HPDE6-E6E7 (cell line): ENCODE data around the gene STON1.
"Not testable (repeated sequence)": the region's sequence is repeated elsewhere in the genome, so short reads cannot be mapped to it uniquely, and the experiment has no call there.

Experiments used
- DNase-seq: peaks from one replicate; pipeline ENCODE4 v3.0.0; 2011; ENCODE audit warnings: missing footprints; ENCODE audit errors: extremely low spot score

The STON1 gene, protein sequence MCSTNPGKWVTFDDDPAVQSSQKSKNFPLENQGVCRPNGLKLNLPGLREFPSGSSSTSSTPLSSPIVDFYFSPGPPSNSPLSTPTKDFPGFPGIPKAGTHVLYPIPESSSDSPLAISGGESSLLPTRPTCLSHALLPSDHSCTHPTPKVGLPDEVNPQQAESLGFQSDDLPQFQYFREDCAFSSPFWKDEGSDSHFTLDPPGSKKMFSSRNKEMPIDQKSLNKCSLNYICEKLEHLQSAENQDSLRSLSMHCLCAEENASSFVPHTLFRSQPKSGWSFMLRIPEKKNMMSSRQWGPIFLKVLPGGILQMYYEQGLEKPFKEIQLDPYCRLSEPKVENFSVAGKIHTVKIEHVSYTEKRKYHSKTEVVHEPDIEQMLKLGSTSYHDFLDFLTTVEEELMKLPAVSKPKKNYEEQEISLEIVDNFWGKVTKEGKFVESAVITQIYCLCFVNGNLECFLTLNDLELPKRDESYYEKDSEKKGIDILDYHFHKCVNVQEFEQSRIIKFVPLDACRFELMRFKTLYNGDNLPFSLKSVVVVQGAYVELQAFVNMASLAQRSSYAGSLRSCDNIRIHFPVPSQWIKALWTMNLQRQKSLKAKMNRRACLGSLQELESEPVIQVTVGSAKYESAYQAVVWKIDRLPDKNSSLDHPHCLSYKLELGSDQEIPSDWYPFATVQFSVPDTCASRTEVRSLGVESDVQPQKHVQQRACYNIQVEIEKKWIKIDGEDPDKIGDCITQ

DNA sequence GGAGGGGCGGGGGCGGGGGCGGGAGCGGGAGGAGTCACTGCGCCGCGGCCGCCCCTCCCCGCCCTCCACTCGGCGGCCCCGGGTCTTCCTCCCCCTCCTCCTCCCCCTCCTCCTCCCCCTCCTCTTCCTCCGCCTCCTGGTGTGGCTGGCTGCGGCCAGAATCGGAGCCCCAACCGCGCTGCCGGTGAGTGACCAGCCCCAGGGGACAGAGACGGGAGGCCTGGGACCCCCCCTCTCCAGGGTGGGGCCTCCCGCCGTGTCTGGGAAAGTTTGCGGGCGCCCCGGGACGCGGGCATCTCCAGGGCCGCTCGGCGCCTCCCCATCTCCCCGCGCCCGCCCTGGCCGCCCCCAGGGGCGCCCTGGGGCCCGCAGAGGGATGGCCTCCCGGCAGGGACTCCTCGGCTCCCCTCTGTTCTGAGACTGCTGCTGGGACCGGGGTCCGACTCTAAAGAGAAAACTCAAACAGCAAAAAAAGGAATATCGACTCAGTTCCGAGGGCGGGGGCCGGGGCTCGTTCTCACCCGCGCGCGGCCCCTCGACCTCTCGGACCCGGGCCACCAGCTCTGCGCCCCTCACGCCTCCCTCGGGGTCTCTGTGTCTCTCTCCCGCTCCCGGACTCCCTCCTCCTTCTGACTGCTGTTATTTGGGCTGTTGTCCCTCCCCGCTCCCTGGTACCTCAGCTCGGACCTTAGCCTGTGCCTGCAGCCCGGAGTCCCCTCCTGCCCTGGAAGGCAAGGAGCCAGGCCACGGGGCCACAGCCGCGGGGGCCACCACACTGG, at the start of gene STON1:
TSS of gene STON1 (plus strand) at position 122 of the 779 bp plus-strand sequence. CDS start 50,480 bp downstream, outside the sequence.
- no peak for DNase-seq

DNA sequence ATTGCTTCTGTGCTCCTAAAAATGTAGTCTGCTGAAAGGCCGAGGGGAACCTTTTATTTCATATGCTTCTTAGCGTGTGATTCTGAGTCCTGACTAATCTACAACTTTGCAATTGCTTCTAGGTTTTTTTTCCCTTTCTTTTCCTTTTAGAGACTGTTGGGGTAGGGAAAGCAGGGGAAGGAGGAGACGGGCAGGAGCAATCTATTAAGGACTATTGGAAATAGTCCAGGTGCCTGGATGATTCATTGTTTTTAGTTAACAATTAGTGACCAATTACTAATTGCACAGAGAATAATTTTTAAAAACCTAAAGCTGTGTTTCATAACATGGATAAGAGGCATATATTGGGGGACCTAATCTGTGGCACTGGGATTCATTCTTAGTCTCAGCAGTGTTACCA, 49.4 kb upstream of the STON1 start:
- DNase-seq, result no peak

DNA sequence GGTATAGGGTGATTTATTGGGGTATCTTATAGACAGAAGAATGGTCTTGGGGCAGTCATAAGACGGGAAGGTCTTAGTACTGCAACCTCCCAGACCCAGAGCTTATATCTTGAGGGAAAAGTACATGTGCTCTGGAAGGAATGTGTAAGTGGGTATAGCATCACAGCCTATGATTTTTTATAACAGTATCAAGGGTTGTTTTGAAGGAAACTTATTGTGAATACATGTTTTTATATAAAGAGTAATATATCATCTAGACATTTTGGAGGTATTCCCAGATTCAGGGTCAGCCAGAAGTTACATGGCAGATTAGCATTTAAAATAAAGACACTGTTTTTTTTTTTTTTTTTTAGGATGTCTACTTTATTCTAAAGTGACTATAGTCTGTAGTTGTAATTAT, 47.6 kb upstream of the STON1 start:
- no peak for DNase-seq

DNA sequence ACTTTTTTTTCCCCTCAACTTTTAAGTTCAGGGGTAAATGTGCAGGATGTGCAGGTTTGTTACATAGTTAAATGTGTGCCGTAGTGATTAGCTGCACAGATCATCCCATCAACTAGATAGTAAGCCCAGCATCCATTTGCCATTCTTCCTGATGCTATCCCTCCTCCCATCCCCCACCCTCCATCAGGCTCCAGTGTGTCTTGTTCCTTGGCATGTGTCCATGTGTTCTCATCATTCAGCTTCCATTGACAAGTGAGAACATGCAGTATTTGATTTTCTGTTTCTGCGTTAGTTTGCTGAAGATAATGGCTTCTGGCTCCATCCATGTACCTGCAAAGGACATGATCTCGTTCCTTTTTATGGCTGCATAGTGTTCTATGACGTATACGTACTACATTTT, 47.2 kb upstream of the STON1 start:
- DNase-seq, result no peak

DNA sequence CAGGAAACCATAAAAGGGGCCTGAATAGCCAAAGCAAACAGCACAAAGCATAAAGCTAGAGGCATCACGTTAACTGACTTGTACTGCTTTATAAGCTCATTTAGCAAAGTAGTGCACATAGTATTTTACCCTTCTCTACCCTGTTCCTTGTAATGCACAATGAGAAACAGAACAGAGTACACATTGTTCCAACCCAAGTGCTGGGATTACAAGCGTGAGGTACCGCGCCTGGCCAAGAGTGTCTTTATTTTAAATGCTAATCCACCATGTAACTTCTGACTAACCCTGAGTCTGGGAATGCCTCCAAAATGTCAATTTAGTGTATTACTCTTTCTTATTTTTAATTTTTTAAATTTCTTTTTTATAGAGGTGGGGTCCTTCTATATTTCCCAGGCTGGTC, 46.4 kb upstream of the STON1 start:
- DNase-seq, result no peak

DNA sequence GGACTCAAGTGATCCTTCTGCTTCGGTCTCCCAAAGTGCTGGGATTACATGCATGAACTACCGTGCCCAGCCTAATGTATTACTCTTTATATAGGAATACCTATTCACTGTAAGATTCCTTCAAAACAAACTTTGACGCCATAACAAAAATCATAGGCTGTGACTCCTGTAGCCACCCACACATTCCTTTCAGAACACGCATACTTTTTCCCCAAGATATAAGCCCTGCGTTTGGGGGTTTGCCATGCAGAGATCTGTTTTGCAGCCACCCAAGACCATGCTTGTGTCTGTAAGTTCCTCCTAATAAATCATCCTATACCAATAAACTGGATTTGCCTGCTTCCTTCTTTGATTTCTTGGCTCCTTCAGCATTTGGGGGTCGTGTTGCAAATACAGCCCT, 46.0 kb upstream of the STON1 start:
- no peak for DNase-seq

DNA sequence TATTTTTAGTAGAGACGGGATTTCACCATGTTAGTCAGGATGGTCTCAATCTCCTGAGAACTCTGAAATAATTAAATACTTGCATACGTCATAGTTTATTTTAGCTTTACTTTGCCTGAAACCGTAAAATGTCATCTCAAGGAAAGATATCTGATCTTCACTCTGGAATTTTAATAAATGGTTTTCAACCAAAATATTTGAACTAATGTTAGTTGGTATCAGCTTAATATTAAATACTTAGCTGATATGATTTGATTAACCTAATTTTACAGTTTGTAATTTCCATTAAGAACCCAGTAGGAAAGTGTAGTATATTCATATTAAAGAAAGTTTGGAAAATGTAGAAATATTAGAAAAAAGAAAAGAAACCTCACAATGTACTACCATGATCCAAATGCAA, 41.4 kb upstream of the STON1 start:
- DNase-seq, result no peak

DNA sequence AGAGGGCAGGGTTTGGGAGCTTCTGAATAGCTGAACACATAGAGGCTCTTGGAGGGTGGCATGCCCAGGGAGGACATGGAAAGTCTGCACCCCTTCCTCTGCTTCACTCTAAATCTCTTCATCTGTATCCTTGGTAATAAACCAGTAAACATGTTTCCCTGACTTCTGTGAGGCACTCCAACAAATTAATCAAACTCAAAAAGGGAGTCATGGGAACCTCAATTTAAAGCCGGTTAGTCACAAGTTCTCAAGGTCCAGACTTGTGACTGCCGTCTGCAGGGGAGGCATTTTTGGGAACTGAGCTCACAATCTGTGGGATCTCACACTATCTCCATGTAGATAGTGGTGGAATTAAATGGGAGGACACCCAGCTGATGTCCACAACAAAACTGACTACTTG, 33.1 kb upstream of the STON1 start:
- no peak for DNase-seq

DNA sequence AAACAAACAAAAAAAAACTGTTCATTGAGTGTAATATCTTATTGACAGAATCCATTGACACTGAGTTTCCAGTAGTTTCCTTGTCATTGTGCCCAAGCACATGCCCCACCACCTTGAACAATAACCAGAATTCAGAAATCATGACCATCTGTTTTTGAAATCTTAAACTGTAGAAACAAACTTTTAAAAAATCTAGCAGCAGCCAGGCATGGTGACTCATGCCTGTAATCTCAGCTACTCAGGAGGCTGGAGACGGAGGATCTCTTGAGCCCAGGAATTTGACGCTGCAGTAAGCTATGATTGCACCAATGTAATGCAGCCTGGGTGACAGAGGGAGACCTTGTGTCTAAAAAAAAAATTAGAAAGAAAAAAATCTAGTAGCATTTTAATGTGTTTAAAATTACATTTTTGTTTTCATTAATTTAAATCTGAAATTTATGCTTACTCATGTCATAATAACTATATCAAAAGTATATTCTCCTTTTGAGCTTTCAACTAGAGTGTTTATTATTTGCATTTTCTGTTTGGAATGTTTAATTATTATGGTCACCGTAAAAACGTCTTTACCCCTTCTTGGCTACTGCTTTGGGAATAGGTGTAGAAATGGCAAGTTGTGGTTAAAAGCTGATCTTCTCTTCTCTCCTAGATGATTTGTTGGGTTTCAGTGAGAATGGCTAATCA, 25.2 kb upstream of the STON1 start:
- no peak for DNase-seq

DNA sequence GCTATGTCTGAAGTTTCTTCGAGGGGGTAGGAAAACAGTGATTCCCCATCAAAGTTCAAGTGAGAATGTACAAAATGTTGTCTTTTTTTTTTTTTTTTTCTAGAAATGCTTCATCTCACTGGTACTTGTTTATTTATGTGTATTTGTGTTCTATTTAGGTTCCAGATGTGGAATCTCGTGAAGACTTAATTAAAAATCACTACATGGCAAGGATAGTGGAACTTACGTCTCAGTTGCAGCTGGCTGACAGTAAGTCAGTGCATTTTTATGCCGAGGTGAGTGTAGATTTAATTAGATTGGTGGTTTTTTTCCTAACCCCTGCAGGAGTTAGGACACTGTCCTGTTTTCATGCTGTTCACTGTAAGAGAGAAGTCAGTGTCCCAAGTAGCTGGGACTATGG, 22.8 kb upstream of the STON1 start:
- DNase-seq, result no peak

DNA sequence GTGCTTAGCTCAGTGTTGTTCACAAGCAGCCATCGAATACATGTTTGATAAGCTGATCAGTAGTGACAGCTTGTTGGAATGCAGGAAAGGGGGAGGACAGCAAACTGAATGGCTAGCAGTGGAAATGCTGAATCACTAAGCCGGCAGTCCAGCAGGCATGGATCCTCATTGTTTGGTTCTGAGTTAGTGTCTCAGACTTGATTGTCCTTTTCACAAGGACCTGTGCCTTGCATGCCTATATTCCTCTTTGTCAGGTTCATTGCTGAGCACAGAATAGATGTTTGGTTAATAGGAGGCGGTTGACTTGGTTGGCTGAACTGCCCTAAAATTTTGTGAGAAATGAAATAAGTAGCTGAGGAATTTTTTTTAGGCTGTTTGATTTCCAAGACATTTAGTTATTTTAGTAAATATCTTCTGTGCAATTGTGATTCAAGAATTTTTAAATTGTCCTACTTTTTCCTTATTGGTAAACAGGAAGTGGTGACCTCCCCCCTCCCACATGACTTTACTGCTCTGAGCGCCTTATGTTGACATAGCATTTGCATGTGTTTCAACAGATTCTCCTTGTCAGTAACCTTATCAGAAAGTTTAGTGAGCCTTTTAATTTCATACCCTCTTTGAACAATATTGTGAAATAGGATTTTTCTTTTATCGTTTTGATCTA, 21.4 kb upstream of the STON1 start:
- DNase-seq, result no peak

DNA sequence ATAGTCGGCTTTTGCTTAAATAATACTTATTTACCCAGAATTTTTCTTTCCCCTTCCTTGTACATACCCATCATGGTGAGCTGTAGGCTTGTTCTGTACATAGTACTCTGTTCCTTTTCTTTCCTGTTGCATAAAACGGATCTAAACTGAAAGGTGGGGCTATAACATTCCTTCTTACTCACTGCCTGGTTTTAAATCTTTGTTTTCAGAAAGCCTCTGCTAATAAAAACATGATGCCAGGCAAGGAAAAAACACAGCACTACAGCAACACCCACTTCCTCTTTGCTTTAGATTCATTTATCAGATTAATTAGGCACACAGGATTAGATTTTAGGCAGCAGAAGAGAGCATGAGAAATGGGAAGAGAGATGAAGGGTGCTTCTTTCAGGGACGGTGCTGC, 19.6 kb upstream of the STON1 start:
- DNase-seq, result no peak

DNA sequence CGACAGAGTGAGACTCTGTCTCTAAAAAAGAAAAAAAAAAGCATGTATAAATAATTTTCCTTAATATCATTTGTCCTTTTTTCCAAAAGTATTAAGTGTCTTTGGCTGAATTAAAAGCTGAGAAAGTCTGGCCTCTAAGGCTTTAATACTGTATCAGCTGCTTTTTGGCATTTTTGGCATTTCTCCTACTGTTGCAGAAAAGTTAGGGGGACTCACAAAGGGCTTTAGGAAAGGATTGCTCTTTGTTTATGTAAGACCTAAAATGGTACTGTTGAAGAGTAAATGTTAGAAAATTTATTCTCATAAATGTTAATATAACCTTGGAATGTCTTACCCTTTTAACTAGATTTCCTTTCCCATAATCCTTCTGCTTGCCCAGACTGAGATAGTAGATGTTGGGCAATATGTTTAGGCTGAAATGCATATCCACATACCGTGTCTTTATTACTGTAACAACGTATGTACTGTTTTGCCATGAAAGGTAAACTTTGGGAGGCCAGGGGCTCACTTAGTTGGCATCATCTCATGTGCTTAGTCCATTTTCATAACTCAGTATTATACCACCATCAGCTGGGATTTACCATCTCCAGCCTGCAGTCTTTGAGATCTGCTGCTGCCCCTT, 18.0 kb upstream of the STON1 start:
- no peak for DNase-seq

DNA sequence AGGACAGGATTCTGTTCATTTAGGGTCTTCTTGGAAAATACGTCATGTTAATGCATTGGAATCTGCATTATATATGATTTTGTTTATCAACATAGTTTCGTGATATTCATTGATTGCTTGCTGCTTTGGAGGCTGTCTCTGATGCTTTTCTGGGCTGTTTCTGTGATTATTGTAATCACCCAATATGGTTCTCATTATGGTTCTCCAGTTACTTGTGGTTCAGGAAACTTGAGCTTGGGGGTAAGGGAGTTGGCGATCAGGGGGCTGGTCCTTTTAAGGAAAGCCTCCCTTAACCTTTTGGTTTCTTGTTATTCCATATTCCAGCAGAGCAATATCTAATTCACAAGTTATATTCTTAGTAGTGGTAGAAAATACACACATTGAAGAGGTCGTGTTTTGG, 17.4 kb upstream of the STON1 start:
- DNase-seq, result no peak

DNA sequence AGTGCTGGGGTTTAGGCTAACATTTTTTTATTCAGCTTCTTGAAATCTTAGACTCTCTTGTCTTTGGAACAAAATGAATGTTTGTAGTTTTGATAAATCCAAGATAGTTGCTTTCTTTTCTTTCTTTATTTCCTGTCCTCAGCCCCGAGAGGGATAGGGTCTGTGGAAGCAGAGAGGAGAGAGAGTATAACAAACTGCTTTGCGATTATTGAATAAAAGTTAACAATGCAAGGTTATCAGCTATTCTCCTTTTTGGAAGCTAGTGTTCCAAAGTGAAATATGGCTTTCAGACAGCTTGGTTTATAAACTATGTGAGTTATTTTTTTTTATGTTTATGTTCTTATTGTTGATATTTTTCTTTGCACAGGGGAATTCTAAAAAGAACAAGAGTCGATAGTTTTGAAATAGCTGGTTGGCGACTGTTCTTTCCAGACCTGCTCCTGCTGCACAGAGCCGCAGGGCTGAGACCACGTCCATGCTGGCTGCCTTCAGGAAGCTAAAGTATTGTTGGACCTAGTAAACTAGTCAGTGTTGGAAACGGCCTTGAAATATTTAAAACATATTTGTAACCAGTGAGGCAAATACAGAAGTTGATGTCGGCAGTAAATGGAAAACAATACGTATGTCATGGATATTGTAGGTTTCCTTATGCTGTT, 15.5 kb upstream of the STON1 start:
- no peak for DNase-seq

DNA sequence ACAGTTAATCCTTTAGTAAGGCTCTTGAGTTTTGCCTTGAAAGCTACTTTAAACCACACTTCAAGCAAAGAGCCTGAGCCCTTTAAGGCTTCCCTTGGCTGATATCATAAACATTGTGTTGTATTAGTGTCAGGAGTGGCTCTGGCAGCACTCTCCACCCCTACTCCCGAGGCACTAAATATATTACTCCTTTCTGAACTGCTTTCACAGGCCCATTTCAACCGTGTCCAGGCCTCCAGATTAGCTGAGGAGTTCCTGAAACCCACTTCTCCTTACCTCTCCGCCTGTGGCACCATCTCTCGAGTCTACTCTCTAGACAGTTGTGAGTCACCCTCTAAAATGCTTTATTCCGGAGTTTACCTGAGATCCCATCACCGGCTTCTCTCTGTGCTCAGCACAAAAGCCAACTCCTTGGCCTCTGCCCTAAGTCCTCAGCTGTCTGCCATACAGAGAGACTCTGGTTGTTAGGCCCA, 14.4 kb upstream of the STON1 start:
- DNase-seq, result no peak

DNA sequence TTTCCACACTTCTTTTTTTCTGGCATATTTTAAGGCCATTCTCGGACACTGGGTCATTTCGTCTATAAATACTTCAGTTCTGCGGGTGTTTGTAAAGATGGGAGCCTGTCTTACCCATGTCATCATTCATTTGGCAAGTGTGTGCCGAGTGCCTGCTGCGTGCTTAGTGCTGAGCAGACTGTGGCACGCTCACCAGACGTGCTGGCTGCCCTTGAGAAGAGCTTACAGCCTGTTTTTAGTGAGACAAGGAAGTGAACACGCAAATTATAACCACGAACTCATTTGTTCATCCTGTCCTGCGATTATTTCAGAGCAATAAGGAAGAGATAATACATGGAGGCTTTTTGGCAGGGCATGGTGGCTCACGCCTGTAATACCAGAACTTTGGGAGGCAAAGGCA, 10.4 kb upstream of the STON1 start:
- DNase-seq, result no peak

DNA sequence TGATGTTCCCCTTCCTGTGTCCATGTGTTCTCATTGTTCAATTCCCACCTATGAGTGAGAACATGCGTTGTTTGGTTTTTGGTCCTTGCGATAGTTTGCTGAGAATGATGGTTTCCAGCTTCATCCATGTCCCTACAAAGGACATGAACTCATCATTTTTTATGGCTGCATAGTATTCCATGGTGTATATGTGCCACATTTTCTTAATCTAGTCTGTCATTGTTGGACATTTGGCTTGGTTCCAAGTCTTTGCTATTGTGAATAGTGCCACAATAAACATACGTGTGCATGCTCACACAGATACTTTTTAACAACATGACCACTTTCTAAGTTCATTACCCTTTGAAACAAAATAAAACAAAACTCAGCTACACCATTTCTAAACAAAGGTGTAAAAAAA, 5.2 kb upstream of the STON1 start:
- DNase-seq, result not testable (repeated sequence)

DNA sequence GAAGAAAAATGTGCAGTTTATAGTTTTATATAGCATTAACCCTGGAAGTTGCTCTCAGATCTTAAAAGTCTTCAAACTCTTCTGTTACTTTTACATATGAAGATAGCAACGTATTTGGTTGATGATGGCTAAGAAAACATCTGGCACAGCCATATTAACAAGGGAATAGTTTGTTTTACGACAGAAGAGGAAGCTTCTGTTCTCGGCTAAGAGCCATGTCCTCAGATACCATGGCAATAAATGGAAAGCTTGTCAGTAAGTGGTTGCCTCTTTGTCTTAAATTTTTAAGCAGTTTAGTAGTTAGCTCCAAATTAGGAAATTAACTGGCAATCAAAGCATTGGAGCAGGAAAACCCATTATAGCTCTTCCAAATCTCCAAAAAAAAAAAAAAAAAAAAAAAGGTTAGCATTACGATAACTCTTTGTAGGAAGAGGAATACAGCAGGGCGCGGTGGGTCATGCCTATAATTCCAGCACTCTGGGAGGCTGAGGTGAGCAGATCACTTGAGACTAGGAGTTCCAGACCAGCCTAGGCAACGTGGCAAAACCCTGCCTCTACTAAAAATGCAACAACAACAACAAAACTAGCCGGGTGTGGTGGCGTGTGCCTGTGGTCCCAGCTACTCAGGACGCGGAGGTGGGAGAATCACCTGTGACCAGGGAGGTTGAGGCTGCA, 4.5 kb upstream of the STON1 start:
- DNase-seq, result no peak
